GM20000 (cell line): ENCODE measurements around the gene SPOCK1.

Experiments
- DNase-seq: peaks from one replicate; pipeline ENCODE4 v3.0.0; 2012; ENCODE audit warnings: low spot score
- TF ChIP-seq, protein P1 (sequence below): IDR thresholded peaks from 2 replicates; pipeline ENCODE4 v1.5.1; 2012; ENCODE audit warnings: mild to moderate bottlenecking, control low read depth; ENCODE audit errors: extremely low read depth, missing control alignments

The SPOCK1 gene

DNA sequence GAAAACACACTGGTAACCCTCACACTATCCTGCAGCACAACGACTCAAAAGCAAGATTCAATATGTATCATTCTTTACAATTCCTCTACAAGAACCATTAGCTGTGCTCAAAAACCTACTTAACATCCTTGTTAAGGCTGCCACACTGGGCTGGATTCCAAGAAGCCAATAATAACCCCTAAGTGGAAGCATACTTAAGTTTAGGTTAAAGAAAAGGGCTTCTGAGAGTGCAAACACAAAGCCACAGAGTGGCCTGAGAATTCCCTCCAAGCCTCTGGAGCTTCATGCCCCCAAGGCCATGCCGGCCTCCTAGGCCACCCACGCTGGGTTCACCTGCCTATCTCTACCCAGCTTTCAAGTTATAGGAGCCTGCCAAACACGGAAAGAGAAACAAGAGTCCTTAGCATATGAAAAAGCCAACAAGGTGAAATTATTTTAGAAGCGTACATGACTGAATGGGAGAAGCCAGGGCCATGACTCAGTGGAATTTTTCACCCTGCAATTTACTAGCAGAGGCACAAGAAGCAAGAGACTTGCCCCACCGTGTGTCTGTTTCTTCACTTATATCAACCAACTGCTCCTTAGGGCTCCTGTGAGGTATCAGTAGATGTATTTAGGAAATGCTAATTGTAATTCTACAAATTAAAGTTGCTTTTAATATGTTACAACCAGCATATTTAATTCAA lies 293.0 kb downstream of the SPOCK1 start:
- TF ChIP-seq, protein P1, sequence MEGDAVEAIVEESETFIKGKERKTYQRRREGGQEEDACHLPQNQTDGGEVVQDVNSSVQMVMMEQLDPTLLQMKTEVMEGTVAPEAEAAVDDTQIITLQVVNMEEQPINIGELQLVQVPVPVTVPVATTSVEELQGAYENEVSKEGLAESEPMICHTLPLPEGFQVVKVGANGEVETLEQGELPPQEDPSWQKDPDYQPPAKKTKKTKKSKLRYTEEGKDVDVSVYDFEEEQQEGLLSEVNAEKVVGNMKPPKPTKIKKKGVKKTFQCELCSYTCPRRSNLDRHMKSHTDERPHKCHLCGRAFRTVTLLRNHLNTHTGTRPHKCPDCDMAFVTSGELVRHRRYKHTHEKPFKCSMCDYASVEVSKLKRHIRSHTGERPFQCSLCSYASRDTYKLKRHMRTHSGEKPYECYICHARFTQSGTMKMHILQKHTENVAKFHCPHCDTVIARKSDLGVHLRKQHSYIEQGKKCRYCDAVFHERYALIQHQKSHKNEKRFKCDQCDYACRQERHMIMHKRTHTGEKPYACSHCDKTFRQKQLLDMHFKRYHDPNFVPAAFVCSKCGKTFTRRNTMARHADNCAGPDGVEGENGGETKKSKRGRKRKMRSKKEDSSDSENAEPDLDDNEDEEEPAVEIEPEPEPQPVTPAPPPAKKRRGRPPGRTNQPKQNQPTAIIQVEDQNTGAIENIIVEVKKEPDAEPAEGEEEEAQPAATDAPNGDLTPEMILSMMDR = no peak
- DNase-seq = no peak

DNA sequence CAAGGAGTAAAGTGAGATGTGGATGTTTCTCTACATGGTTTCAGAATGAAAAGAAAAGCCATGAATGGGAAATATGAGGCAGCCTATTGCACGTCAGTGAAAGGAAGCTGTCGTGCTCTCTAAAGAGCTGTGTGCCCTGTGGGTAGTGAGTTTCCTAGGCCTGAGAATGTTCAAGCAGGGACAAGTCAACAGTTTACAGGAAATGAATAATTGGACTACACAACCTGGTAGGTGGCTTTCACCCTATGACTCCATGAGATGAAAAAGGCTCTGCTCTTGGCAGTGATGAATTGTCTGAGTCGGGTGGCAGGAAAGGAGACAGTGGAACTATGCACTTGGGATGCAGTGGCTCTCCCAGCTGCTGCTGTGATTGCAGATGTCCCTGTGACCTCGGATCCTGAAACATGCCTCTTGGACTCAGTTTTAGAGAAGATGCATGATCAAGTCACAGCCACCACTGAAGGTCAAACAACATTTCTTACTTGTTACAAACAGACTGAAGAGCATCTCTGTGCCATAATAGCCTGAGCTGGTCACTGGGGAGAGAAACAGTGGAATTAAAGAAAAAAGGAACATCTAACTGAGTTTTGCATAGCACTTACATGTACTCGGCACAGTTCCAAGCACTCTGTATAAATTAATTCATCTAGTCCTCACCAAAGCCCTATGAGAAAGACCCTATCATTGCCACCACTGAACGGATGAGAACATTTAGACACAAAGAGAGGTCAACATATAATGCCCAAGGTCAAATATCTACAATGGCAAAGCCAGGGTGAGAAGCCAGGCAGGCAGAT lies 293.7 kb downstream of the SPOCK1 start:
- no peak for DNase-seq
- TF ChIP-seq, protein P1 = no peak

DNA sequence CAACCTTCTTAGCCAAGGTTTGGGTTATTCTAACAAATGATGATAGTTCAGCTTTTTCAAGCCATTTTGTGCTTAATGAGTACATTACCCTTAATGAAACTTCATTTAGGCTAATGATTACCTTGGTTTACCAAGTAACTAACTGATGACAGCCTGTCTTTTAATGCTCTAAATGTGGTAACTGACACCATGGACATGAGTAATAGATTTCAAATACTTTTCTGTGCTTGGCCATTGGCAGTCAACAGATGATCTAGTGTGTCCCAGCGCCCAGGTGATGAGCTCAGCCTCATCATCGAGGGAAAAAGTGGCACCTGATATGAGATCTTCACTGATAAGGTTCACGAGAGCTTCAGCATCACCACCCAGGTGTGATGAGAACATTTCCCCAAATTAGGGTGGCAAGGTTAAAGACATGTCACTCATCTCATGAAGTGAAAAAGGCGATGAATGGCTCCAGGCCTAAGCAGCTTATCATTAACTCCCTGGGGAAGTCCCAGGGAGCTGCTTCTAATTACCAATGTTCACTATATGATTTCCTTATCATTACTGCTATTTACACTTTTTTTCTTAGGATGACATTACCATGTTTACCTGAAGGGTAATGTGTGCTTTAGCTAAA lies 296.0 kb downstream of the SPOCK1 start:
- no peak for DNase-seq
- TF ChIP-seq, protein P1 = no peak

DNA sequence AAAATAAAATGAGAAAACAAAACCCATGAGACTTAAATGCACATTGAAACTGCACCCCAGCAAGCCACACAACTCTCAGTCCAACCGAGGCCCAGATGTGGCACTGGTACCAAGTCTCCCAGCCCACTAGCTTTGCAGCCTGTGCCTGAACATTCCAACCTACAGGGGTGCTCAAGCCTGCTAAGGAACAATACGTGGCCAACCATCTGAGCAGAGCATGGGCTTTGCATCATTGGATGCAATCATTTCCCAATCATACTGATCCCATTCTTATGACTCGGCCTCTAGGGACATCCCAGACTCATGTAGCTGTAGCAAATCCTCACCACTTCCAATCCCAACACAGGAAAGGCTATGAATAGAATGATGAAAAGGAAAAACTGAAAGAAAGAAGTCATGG lies 297.2 kb downstream of the SPOCK1 start:
- TF ChIP-seq, protein P1 = no peak
- DNase-seq = no peak

DNA sequence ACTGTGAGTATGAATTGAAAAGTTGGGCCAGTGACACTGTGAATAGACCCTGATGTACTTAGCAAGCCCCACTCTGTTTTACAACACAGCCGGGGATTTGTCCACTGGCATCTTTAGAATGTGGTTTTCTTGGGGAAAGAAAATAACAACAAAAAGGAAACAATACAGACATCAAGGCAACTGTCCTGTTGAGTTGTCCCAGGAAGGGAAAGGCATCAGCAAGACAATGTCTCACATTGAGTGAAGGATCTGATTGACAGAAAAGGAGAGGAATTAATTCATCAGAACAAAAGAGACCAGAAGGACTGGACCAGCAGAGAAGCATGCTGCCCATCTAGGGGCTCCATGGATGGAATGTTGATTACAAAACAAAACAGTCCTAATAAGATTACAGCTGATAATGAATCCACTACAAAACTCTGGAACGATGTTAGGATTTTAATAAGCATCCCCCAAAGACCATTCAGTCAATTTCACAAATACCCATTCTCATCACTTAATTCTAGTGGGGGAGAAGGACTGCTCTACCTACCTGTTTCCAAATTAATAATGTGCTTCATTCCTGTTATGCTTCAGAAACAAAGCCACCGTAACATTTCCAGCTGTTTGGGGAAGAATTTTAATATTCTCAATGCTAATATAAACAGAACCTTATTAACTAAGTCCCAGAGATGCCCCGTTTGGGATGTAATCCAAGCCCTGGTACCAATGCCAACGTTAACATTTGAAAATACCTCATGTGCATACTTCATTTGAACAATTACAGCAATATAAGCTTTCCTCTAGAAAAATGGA lies 298.0 kb downstream of the SPOCK1 start:
- no peak for DNase-seq
- TF ChIP-seq, protein P1 = no peak

DNA sequence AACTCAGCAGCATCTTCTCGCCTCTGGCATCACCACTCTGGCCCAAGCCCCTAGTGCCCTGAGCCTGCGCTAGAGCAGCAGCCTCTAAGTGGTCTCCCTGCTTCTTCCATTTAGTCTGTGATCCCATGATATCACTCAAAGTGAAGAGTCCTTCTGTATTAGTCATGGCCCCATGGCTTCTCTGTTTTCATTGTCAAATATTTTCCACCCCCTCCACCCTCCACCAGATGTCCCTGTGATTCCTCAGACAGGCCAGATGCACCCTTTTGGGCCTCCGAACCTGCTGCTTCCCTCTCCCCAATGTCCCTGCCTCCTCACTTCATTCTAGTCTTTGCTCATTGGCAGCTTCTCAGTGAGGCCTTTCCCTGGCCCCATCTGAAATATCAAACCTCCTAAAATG lies 299.2 kb downstream of the SPOCK1 start:
- DNase-seq = no peak
- TF ChIP-seq, protein P1 = no peak
